A549 (cell line): Measurements from ENCODE around the gene KIR2DL4.

ENCODE experiments used
- BCL3 ChIP-seq: fragments of >200 bp; sonication (Bioruptor Twin); formaldehyde crosslinking; IDR thresholded peaks from 3 replicates; pipeline ENCODE4 v1.6.1; 2016
- CBX8 ChIP-seq: fragments of 200-600 bp; sonication (generic); IDR thresholded peaks from 2 replicates; pipeline ENCODE4 v1.6.1; 2016
- CTCF ChIP-seq: fragments of >200 bp; sonication (Bioruptor Twin); formaldehyde crosslinking; IDR thresholded peaks from 3 replicates; pipeline ENCODE4 v1.5.1; 2016
- ELK1 ChIP-seq: fragments of 150-350 bp; IDR thresholded peaks from 2 replicates; pipeline ENCODE4 v1.6.1; 2014; ENCODE audit warnings: low read depth, mild to moderate bottlenecking, low read length
- EP300 ChIP-seq, 2 experiments: fragments of >200 bp; sonication (Bioruptor Twin); formaldehyde crosslinking; IDR thresholded peaks; 2 replicates in 1 of 2; 3 replicates in 1 of 2; pipeline ENCODE4 v1.6.1; 2016 to 2017
- HDAC2 ChIP-seq: fragments of 200-600 bp; sonication (generic); IDR thresholded peaks from 2 replicates; pipeline ENCODE4 v1.6.1; 2016
- KDM1A ChIP-seq: fragments of 200-600 bp; sonication (generic); IDR thresholded peaks from 2 replicates; pipeline ENCODE4 v1.6.1; 2016; ENCODE audit warnings: low read depth, mild to moderate bottlenecking
- KDM5A ChIP-seq: fragments of 200-600 bp; sonication (generic); IDR thresholded peaks from 2 replicates; pipeline ENCODE4 v1.6.1; 2016; ENCODE audit warnings: antibody characterized with exemption, mild to moderate bottlenecking
- MYC ChIP-seq: IDR thresholded peaks from 2 replicates; pipeline ENCODE4 v1.6.1; 2012; ENCODE audit warnings: mild to moderate bottlenecking, inconsistent platforms, low read length, improper control_type of control experiment, borderline replicate concordance
- NR3C1 ChIP-seq: fragments of >200 bp; sonication (Bioruptor Twin); formaldehyde crosslinking; IDR thresholded peaks from 3 replicates; pipeline ENCODE4 v1.6.1; 2017
- PBX3 ChIP-seq: IDR thresholded peaks from 2 replicates; pipeline ENCODE4 v1.6.1; 2012
- POLR2A ChIP-seq: IDR thresholded peaks from 2 replicates; pipeline ENCODE4 v1.6.1; 2012; ENCODE audit warnings: mild to moderate bottlenecking, low read length
- RCOR1 ChIP-seq: fragments of 150-350 bp; IDR thresholded peaks from 2 replicates; pipeline ENCODE4 v1.6.1; 2014; ENCODE audit warnings: antibody characterized with exemption, low read length, low read depth
- REST ChIP-seq: fragments of 200-600 bp; sonication (generic); IDR thresholded peaks from 2 replicates; pipeline ENCODE4 v1.6.1; 2016; ENCODE audit warnings: antibody characterized with exemption, mild to moderate bottlenecking, moderate library complexity

- TF ChIP-seq HDAC2 (no peak), ELK1 (no peak), MYC (no peak), CBX8 (no peak), BCL3 (no peak), CTCF (no peak), PBX3 (no peak), KDM5A (no peak), NR3C1 (no peak), REST (no peak), POLR2A (no peak), EP300 (IDR thresholded peaks at IDR 0.05) (no peak), RCOR1 (no peak), KDM1A (no peak)
Measured at GRCh38 chr19:54795758-54796157, 7.7 kb upstream of the KIR2DL4 start.
